ENCODE measurements around the gene CD180.
A peak's percentile ranks its signal among the peaks of the same experiment; 100 is the strongest.

The CD180 gene

GRCh38 chr5:67209141-67209771 lies 12.7 kb upstream of the CD180 start:
- DNase-seq: peak; percentile 83

- no peak for DNase-seq
Measured at GRCh38 chr5:67208403-67208802, 11.8 kb upstream of the CD180 start.

GRCh38 chr5:67206929-67207328 lies 10.3 kb upstream of the CD180 start:
- peak; percentile 97 for DNase-seq

GRCh38 chr5:67206461-67206860 lies 9.9 kb upstream of the CD180 start:
- DNase-seq: no peak

- no peak for DNase-seq
Measured at GRCh38 chr5:67205981-67206380, 9.4 kb upstream of the CD180 start.

GRCh38 chr5:67204821-67205220 lies 8.2 kb upstream of the CD180 start:
- no peak for DNase-seq

- no peak for DNase-seq
Measured at GRCh38 chr5:67203701-67204074, 7.1 kb upstream of the CD180 start.

- peak; percentile 30 for DNase-seq
Measured at GRCh38 chr5:67202828-67203227, 6.2 kb upstream of the CD180 start.

- DNase-seq: no peak
Measured at GRCh38 chr5:67201897-67202549, 5.4 kb upstream of the CD180 start.

- DNase-seq: no peak
Measured at GRCh38 chr5:67200809-67201562, 4.4 kb upstream of the CD180 start.

- no peak for DNase-seq
Measured at GRCh38 chr5:67199859-67200258, 3.3 kb upstream of the CD180 start.

- no peak for DNase-seq
Measured at GRCh38 chr5:67198917-67199316, 2.3 kb upstream of the CD180 start.

GRCh38 chr5:67197536-67197935 lies 937 bp upstream of the CD180 start:
- DNase-seq: no peak

GRCh38 chr5:67195406-67196275 lies 958 bp downstream of the CD180 start:
- DNase-seq: no peak

- no peak for DNase-seq
Measured at GRCh38 chr5:67194166-67194565, 2.4 kb downstream of the CD180 start.

- no peak for DNase-seq
Measured at GRCh38 chr5:67193439-67193807, 3.2 kb downstream of the CD180 start.

- DNase-seq: no peak
Measured at GRCh38 chr5:67192719-67193438, 3.7 kb downstream of the CD180 start.

GRCh38 chr5:67190861-67191260 lies 5.7 kb downstream of the CD180 start:
- no peak for DNase-seq

- DNase-seq: no peak
Measured at GRCh38 chr5:67190410-67190809, 6.2 kb downstream of the CD180 start.

- DNase-seq: no peak
Measured at GRCh38 chr5:67189931-67190330, 6.7 kb downstream of the CD180 start.

GRCh38 chr5:67189079-67189354 lies 7.6 kb downstream of the CD180 start:
- DNase-seq: no peak

- DNase-seq: peak; percentile 35
Measured at GRCh38 chr5:67188274-67189078, 8.1 kb downstream of the CD180 start.

All from CD4-positive, alpha-beta T cell treated with Interleukin-4 for 4 hours (primary cell).